Measurements from ENCODE around the gene OR1I1. TPM values are rescaled to one million over a fixed set of nuclear protein-coding genes. Genes with fewer than 3 reads are reported as not detected.

Gene OR1I1
- total RNA-seq, 1 donor from 2014 or later, result not detected

DNA sequence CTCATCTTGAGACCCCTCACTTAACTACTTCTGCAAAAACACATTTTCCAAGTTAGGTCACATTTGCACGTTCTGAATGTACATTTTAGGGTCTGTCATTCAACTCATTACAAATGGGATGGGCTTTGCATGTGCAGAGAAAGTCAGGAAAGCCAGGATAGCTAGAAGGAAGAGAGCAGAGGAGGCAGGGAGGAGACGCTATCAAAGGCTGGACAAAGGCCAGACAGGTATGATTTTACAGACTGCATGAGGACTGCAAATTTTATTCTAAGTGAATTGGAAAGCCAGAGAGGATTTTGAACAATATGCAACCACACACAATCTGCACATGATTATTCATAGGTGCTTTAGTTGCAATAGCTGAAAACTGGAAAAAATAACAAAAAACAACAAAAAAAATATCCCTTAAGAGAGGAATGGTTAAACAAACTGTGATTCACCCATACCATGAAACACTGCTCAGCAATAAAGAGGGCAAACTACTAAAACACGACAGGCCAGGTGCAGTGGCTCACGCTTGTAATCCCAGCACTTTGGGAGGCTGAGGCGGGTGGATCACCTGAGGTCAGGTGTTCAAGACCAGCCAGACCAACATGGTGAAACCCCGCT, 46.3 kb downstream of the OR1I1 start:
- no peak for DNase-seq (ENCODE audit: low spot score in 2 of 2, unreplicated experiment in 2 of 2)
- Mint-ChIP-seq H3K27ac (no peak overlapping the region), H3K4me1 (peaks cover 25% of the 10 kb centered on the region), H3K9me3 (no peaks in the 10 kb centered on the region), H3K27me3 (ENCODE audit: low read depth) (no peaks in the 10 kb centered on the region), H3K4me3 (no peak overlapping the region), H3K36me3 (no peaks in the 10 kb centered on the region)
- TF ChIP-seq, protein P1, sequence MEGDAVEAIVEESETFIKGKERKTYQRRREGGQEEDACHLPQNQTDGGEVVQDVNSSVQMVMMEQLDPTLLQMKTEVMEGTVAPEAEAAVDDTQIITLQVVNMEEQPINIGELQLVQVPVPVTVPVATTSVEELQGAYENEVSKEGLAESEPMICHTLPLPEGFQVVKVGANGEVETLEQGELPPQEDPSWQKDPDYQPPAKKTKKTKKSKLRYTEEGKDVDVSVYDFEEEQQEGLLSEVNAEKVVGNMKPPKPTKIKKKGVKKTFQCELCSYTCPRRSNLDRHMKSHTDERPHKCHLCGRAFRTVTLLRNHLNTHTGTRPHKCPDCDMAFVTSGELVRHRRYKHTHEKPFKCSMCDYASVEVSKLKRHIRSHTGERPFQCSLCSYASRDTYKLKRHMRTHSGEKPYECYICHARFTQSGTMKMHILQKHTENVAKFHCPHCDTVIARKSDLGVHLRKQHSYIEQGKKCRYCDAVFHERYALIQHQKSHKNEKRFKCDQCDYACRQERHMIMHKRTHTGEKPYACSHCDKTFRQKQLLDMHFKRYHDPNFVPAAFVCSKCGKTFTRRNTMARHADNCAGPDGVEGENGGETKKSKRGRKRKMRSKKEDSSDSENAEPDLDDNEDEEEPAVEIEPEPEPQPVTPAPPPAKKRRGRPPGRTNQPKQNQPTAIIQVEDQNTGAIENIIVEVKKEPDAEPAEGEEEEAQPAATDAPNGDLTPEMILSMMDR (IDR thresholded peaks at IDR 0.05; ENCODE audit: unreplicated experiment), result no peak

DNA sequence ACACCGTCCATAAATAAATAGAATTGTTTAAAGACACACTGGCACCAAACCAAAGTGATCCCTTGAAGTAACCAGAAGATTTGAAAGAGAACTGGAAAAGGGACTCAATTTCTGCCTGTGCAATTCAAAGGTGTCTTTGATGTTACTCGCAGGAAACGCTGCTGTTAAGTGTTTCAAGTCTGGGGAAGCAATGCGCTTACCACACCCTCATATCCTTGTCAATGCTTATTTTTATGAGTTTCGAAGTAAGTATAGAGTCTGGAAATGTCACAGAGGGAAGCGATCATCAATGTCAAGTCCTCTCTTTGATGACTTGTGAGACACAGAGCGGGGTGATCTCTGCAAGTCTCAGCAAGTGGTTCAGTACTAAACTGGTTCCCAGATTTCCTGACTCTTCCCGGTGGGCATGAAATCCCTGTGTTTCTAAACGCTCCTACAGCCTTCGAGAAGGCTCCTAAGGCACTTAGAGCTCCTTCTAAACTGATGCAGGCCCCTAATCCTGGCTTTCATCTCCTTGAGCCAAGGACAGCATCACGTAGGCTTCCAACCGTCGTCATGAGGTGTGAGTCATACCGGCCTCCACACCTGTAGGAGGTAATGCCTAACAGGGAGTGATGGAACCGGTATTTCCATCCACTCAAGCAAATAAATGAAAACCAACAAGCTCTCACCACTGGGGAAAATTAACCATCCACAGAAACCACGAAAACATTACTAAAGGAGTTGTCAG, 48.0 kb downstream of the OR1I1 start:
- Mint-ChIP-seq H3K4me1 (peaks cover 15% of the 10 kb centered on the region), H3K27me3 (ENCODE audit: low read depth) (no peaks in the 10 kb centered on the region), H3K27ac (no peak overlapping the region), H3K4me3 (no peak overlapping the region), H3K9me3 (no peaks in the 10 kb centered on the region), H3K36me3 (no peaks in the 10 kb centered on the region)
- TF ChIP-seq, protein P1 (IDR thresholded peaks at IDR 0.05; ENCODE audit: unreplicated experiment), result no peak
- DNase-seq (ENCODE audit: low spot score in 2 of 2, unreplicated experiment in 2 of 2), result no peak

- H3K9me3 Mint-ChIP-seq, result peaks cover 17% of the 10 kb centered on the region
- H3K4me1 Mint-ChIP-seq, result no peaks in the 10 kb centered on the region
- peaks cover 3% of the 10 kb centered on the region for H3K36me3 Mint-ChIP-seq
- no peak overlapping the region for H3K27ac Mint-ChIP-seq
- DNase-seq (ENCODE audit: low spot score in 2 of 2, unreplicated experiment in 2 of 2), result no peak
- no peak overlapping the region for H3K4me3 Mint-ChIP-seq
- TF ChIP-seq, protein P1 (IDR thresholded peaks at IDR 0.05; ENCODE audit: unreplicated experiment), result no peak
- no peaks in the 10 kb centered on the region for H3K27me3 Mint-ChIP-seq (ENCODE audit: low read depth)
Observed at GRCh38 chr19:15136234-15136954, 54.4 kb downstream of the OR1I1 start.

DNA sequence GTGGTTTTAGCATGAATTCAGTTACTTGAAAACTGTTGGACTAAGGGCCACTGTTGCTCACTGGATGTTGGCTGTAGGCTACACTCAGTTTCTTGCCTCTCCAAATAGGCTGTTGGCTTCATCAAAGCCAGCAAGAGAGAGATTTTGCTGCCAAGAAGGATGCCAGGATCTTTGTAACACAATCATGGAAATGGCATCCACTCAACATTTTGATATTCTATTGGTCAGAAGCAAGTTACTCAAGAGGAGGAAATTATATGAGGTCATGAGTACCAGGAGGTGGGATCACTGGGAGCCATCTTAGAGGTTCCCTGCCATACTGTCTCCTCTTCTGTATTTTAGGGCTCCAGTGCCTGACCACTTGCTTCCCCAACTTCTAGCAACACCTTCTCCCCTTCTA, 55.8 kb downstream of the OR1I1 start:
- TF ChIP-seq, protein P1 (IDR thresholded peaks at IDR 0.05; ENCODE audit: unreplicated experiment), result no peak
- Mint-ChIP-seq H3K27me3 (ENCODE audit: low read depth) (peaks cover 4% of the 10 kb centered on the region), H3K27ac (no peak overlapping the region), H3K9me3 (peaks cover 17% of the 10 kb centered on the region), H3K36me3 (peaks cover 3% of the 10 kb centered on the region), H3K4me3 (no peak overlapping the region), H3K4me1 (no peaks in the 10 kb centered on the region)
- DNase-seq (ENCODE audit: low spot score in 2 of 2, unreplicated experiment in 2 of 2), result no peak

- TF ChIP-seq, protein P1 (IDR thresholded peaks at IDR 0.05; ENCODE audit: unreplicated experiment), result no peak
- H3K27ac Mint-ChIP-seq, result no peak overlapping the region
- no peak overlapping the region for H3K4me3 Mint-ChIP-seq
Observed at GRCh38 chr19:15138427-15138826, 56.4 kb downstream of the OR1I1 start.

More at GRCh38 chr19:15138427-15138826, 56.4 kb downstream of the OR1I1 start:
- Mint-ChIP-seq H3K9me3 (peaks cover 17% of the 10 kb centered on the region), H3K4me1 (no peaks in the 10 kb centered on the region), H3K36me3 (peaks cover 3% of the 10 kb centered on the region), H3K27me3 (ENCODE audit: low read depth) (peaks cover 5% of the 10 kb centered on the region)
- no peak for DNase-seq (ENCODE audit: low spot score in 2 of 2, unreplicated experiment in 2 of 2)
